IMR-90 (cell line): Measurements from ENCODE around the gene SYNGR3. TPM values are rescaled to one million over a fixed set of nuclear protein-coding genes. Genes with fewer than 3 reads are reported as not detected.

Experiments
- ATAC-seq: fragments of 200-7000 bp; cut with Tn5 transposase; 2 replicates; pipeline ENCODE4 v1.9.1; 2020; ENCODE audit warnings: low read depth, mild to moderate bottlenecking, moderate library complexity
- BruUV-seq: library from RNA; stranded (reverse); fragments of 400-500 nt; replicated peaks from 2 replicates; lab custom pipeline; 2021; lab: Mats Ljungman, UMichigan
- CTCF ChIA-PET: fragments of 300-600 bp; formaldehyde crosslinking; extraction: SDS; loops from one replicate; lab custom pipeline; 2021; ENCODE audit warnings: antibody characterized with exemption; lab: Yijun Ruan, JAX
- POLR2A ChIA-PET: fragments of 300-600 bp; sonication (Branson Sonifier 250); formaldehyde crosslinking; loops from one replicate; lab custom pipeline; 2022; ENCODE audit warnings: antibody characterized with exemption; ENCODE audit not compliant: unreplicated experiment; lab: Charles Lee
- DNase-seq: peaks from one replicate; pipeline ENCODE4 v3.0.0; 2013
- H2AFZ ChIP-seq: replicated peaks from 2 replicates; pipeline ENCODE3; 2013; ENCODE audit warnings: low read length, mild to moderate bottlenecking; ENCODE audit not compliant: poor library complexity
- H2AK5ac ChIP-seq: 2 replicates; pipeline ENCODE4 v1.6.1; 2013; ENCODE audit warnings: low read depth, low read length, inconsistent platforms
- H2AK9ac ChIP-seq: replicated peaks from 2 replicates; pipeline ENCODE3; 2013; ENCODE audit warnings: mild to moderate bottlenecking, low read depth, low read length, moderate library complexity; ENCODE audit not compliant: poor library complexity
- H2BK120ac ChIP-seq: 2 replicates; pipeline ENCODE4 v1.6.1; 2013; ENCODE audit warnings: low read depth, low read length, inconsistent platforms
- H2BK15ac ChIP-seq: 3 replicates; pipeline ENCODE4 v1.6.1; 2013; ENCODE audit warnings: low read depth, low read length, inconsistent platforms
- H2BK20ac ChIP-seq: 2 replicates; pipeline ENCODE4 v1.6.1; 2013; ENCODE audit warnings: low read depth, mild to moderate bottlenecking, inconsistent platforms, low read length, moderate library complexity
- H2BK5ac ChIP-seq: 2 replicates; pipeline ENCODE4 v1.6.1; 2013; ENCODE audit warnings: mild to moderate bottlenecking, low read depth, low read length, inconsistent platforms; ENCODE audit not compliant: poor library complexity, severe bottlenecking
- H3K14ac ChIP-seq: replicated peaks from 2 replicates; pipeline ENCODE4 v1.6.1; 2013; ENCODE audit warnings: low read depth, low read length, inconsistent platforms
- H3K18ac ChIP-seq: 2 replicates; pipeline ENCODE4 v1.6.1; 2013; ENCODE audit warnings: low read depth, low read length, control low read depth
- H3K23ac ChIP-seq: 2 replicates; pipeline ENCODE4 v1.6.1; 2013; ENCODE audit warnings: low read depth, low read length, inconsistent platforms
- H3K27ac ChIP-seq: 2 replicates; pipeline ENCODE4 v1.5.1; 2013; ENCODE audit warnings: mild to moderate bottlenecking, control low read depth, low read length; ENCODE audit not compliant: insufficient read depth
- H3K27me3 ChIP-seq: 2 replicates; pipeline ENCODE4 v1.6.1; 2013; ENCODE audit warnings: low read length; ENCODE audit not compliant: control insufficient read depth, insufficient read depth
- H3K36me3 ChIP-seq: 2 replicates; pipeline ENCODE4 v1.6.1; 2013; ENCODE audit warnings: low read length, mixed read lengths; ENCODE audit not compliant: control insufficient read depth, insufficient read depth
- H3K4ac ChIP-seq: 2 replicates; pipeline ENCODE4 v1.6.1; 2013; ENCODE audit warnings: low read depth, low read length, inconsistent platforms
- H3K4me1 ChIP-seq: 2 replicates; pipeline ENCODE4 v1.6.1; 2013; ENCODE audit warnings: low read length, mixed read lengths; ENCODE audit not compliant: control insufficient read depth, insufficient read depth
- H3K4me2 ChIP-seq: 2 replicates; pipeline ENCODE4 v1.6.1; 2013; ENCODE audit warnings: low read depth, mild to moderate bottlenecking, control low read depth, low read length, moderate library complexity
- H3K4me3 ChIP-seq: 2 replicates; pipeline ENCODE4 v1.5.1; 2013; ENCODE audit warnings: low read depth, mild to moderate bottlenecking, control low read depth, low read length, moderate library complexity; ENCODE audit not compliant: insufficient read depth
- H3K56ac ChIP-seq: 2 replicates; pipeline ENCODE4 v1.6.1; 2013; ENCODE audit warnings: low read length, inconsistent platforms; ENCODE audit not compliant: insufficient read depth; ENCODE audit errors: extremely low read depth
- H3K79me1 ChIP-seq, 2 experiments: 2 replicates each; pipeline ENCODE4 v1.6.1; 2013; ENCODE audit warnings: low read length in 2 of 2, inconsistent platforms in 1 of 2, low read depth in 1 of 2
- H3K9ac ChIP-seq: 2 replicates; pipeline ENCODE4 v1.6.1; 2013; ENCODE audit warnings: low read depth, low read length, control low read depth
- H3K9me1 ChIP-seq: 2 replicates; pipeline ENCODE4 v1.6.1; 2013; ENCODE audit warnings: low read length, inconsistent platforms; ENCODE audit not compliant: insufficient read depth
- H3K9me3 ChIP-seq: 2 replicates; pipeline ENCODE4 v1.6.1; 2013; ENCODE audit warnings: low read length; ENCODE audit not compliant: control insufficient read depth, insufficient read depth
- H4K20me1 ChIP-seq: 2 replicates; pipeline ENCODE4 v1.6.1; 2013; ENCODE audit warnings: low read length, inconsistent platforms; ENCODE audit not compliant: insufficient read depth
- H4K5ac ChIP-seq: 2 replicates; pipeline ENCODE4 v1.6.1; 2013; ENCODE audit warnings: mild to moderate bottlenecking, low read depth, low read length, control low read depth
- H4K8ac ChIP-seq, 2 experiments: 2 replicates each; pipeline ENCODE4 v1.6.1; 2013; ENCODE audit warnings: low read depth in 2 of 2, low read length in 2 of 2, control low read depth in 1 of 2, inconsistent platforms in 1 of 2
- H4K91ac ChIP-seq: 2 replicates; pipeline ENCODE4 v1.6.1; 2013; ENCODE audit warnings: low read depth, low read length, inconsistent platforms; ENCODE audit not compliant: insufficient read depth
- BHLHE40 ChIP-seq: fragments of 150-350 bp; IDR thresholded peaks from 2 replicates; pipeline ENCODE4 v1.6.1; 2016; ENCODE audit warnings: mild to moderate bottlenecking, low read depth, low read length
- CEBPB ChIP-seq: IDR thresholded peaks from 2 replicates; pipeline ENCODE4 v1.6.1; 2012; ENCODE audit warnings: low read depth, low read length, improper control_type of control experiment
- CHD1 ChIP-seq: IDR thresholded peaks from 2 replicates; pipeline ENCODE4 v1.6.1; 2012; ENCODE audit warnings: low read depth, low read length, improper control_type of control experiment
- FOS ChIP-seq: fragments of 150-350 bp; IDR thresholded peaks from 2 replicates; pipeline ENCODE4 v1.6.1; 2016; ENCODE audit warnings: low read depth, low read length
- MAFK ChIP-seq: IDR thresholded peaks from 2 replicates; pipeline ENCODE4 v1.6.1; 2012; ENCODE audit warnings: low read depth, low read length, improper control_type of control experiment
- MAZ ChIP-seq: IDR thresholded peaks from 2 replicates; pipeline ENCODE4 v1.6.1; 2012; ENCODE audit warnings: low read depth, mild to moderate bottlenecking, low read length, improper control_type of control experiment, moderate library complexity, borderline replicate concordance
- MXI1 ChIP-seq: IDR thresholded peaks from 2 replicates; pipeline ENCODE4 v1.6.1; 2012; ENCODE audit warnings: low read depth, mild to moderate bottlenecking, low read length, moderate library complexity, borderline replicate concordance
- NFE2L2 ChIP-seq: fragments of 150-350 bp; IDR thresholded peaks from 2 replicates; pipeline ENCODE4 v1.6.1; 2016; ENCODE audit warnings: low read depth, mild to moderate bottlenecking, low read length
- POLR2A ChIP-seq: IDR thresholded peaks from 2 replicates; pipeline ENCODE4 v1.6.1; 2012; ENCODE audit warnings: mild to moderate bottlenecking, low read depth, low read length
- RAD21 ChIP-seq: IDR thresholded peaks from 2 replicates; pipeline ENCODE4 v1.6.1; 2012; ENCODE audit warnings: low read length, improper control_type of control experiment
- RCOR1 ChIP-seq: IDR thresholded peaks from 2 replicates; pipeline ENCODE4 v1.6.1; 2012; ENCODE audit warnings: mild to moderate bottlenecking, low read length, improper control_type of control experiment; ENCODE audit not compliant: insufficient replicate concordance
- RFX5 ChIP-seq: IDR thresholded peaks from 2 replicates; pipeline ENCODE4 v1.8.0; 2012; ENCODE audit warnings: low read depth, mild to moderate bottlenecking, low read length, moderate library complexity
- SMC3 ChIP-seq: fragments of 150-350 bp; IDR thresholded peaks from 2 replicates; pipeline ENCODE4 v1.6.1; 2016; ENCODE audit warnings: low read depth, mild to moderate bottlenecking, antibody characterized with exemption, low read length, moderate library complexity
- WGBS, 2 experiments: methylation state at CpG; one replicate each; pipeline versions ENCODE4 v1.1.5 to v1.1.7; 2013; ENCODE audit warnings: missing lambda C conversion rate in 2 of 2; ENCODE audit not compliant: insufficient read length in 1 of 2; ENCODE audit errors: extremely low coverage in 2 of 2; 5-methylcytosine and 5-hydroxymethylcytosine counted together
- dilution Hi-C: fragments of 300-500 bp; cut with HindIII; formaldehyde crosslinking; loops from one replicate; pipeline ENCODE4 v1.14.3; 2018; ENCODE audit warnings: low sequenced_read_pairs; ENCODE audit not compliant: unreplicated experiment
- in situ Hi-C: fragments of 300-500 bp; cut with MboI; formaldehyde crosslinking; loops from 3 replicates; pipeline ENCODE4 v1.14.3; 2019; ENCODE audit warnings: low sequenced_read_pairs, inconsistent platforms, mixed read lengths
- intact Hi-C: fragments of 100-400 bp; cut with micrococcal nuclease; formaldehyde crosslinking; loops from 2 replicates; pipeline ENCODE4 v1.10.0; 2022
- polyA plus RNA-seq, 3 experiments: library from polyadenylated mRNA; depleted of rRNA; stranded (reverse); fragments of >200 nt; gene quantifications; 2 replicates each; pipeline ENCODE4 v1.2.3, GENCODE V29; 2012; ENCODE audit warnings: low replicate concordance in 1 of 3
- total RNA-seq: library from RNA; depleted of rRNA; stranded (reverse); fragments of >200 nt; gene quantifications from 2 replicates; pipeline ENCODE4 v1.2.3, GENCODE V29; 2012
- TF ChIP-seq, protein P1 (sequence below): fragments of 150-350 bp; IDR thresholded peaks from 2 replicates; pipeline ENCODE4 v1.6.1; 2016; ENCODE audit warnings: low read depth, mild to moderate bottlenecking, low read length, moderate library complexity, borderline replicate concordance
- TF ChIP-seq, protein P2 (sequence below): fragments of 150-350 bp; IDR thresholded peaks from 2 replicates; pipeline ENCODE4 v1.6.1; 2017; ENCODE audit warnings: mild to moderate bottlenecking, antibody characterized with exemption, low read length, low read depth
- TF ChIP-seq, protein P3 (sequence below): conservative IDR thresholded peaks from 2 replicates; pipeline ENCODE4 v1.5.1; 2012; ENCODE audit warnings: mild to moderate bottlenecking, low read depth, low read length, improper control_type of control experiment

SYNGR3 gene
- total and polyA plus RNA-seq, 2 of the 4 experiments (the other 2 are of a cell fraction), result 1.8 to 5.8 TPM

DNA sequence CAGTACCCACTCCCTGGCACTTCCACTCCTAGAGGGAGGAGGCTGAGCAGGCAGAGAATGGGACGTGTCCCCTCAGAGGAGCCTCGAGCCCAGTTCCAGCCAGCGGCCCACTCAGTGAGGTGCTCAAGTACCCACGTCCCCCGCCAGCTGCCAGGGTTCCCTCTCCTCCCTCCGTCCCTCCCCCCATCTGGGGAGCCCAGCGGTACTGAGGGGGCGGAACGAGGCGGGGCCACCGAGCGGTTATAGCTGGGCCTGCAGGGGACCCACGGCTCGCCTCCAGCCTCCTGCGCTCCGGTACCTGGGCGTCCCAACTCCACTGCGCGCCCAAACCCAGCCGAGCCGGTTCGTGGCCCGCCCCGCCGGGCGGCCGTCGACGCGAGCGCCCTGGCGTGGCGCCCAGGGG is 29.7 kb downstream of the SYNGR3 start, which contains the start of gene NPW:
NPW (plus strand) TSS at position 268 of the 403 bp plus-strand sequence.
- no peak within 1 kb of the TSS for H3K27ac ChIP-seq
- no peak within 1 kb of the TSS for H4K8ac ChIP-seq
- H2BK5ac ChIP-seq, result no peak within 1 kb of the TSS
- ChIA-PET CTCF (interaction anchor here (1.1 kb wide), 1 partner anchor 121 kb away, joined by 3 read pairs; no protein-coding TSS in a partner anchor), POLR2A (no interaction called here)
- no peaks in the 10 kb centered on the region for H3K36me3 ChIP-seq
- H2BK20ac ChIP-seq, result no peak within 1 kb of the TSS
- peaks cover 7% of the 10 kb centered on the region; the same call in 1 of the 2 replicates for H3K4me1 ChIP-seq
- no peak within 1 kb of the TSS for H3K56ac ChIP-seq
- no TSS peak for BruUV-seq
- peak within 1 kb of the TSS; percentile 78 for H2AK9ac ChIP-seq
- H4K5ac ChIP-seq, result no peak within 1 kb of the TSS
- H2AFZ ChIP-seq, result peak within 1 kb of the TSS; percentile 67
- H3K4ac ChIP-seq, result no peak within 1 kb of the TSS
- TF ChIP-seq RFX5, result no peak
- TF ChIP-seq FOS, result no peak
- TF ChIP-seq MXI1, result no peak
- TF ChIP-seq, protein P1, sequence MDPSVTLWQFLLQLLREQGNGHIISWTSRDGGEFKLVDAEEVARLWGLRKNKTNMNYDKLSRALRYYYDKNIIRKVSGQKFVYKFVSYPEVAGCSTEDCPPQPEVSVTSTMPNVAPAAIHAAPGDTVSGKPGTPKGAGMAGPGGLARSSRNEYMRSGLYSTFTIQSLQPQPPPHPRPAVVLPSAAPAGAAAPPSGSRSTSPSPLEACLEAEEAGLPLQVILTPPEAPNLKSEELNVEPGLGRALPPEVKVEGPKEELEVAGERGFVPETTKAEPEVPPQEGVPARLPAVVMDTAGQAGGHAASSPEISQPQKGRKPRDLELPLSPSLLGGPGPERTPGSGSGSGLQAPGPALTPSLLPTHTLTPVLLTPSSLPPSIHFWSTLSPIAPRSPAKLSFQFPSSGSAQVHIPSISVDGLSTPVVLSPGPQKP, result no peak
- TF ChIP-seq BHLHE40, result no peak
- TF ChIP-seq, protein P2, sequence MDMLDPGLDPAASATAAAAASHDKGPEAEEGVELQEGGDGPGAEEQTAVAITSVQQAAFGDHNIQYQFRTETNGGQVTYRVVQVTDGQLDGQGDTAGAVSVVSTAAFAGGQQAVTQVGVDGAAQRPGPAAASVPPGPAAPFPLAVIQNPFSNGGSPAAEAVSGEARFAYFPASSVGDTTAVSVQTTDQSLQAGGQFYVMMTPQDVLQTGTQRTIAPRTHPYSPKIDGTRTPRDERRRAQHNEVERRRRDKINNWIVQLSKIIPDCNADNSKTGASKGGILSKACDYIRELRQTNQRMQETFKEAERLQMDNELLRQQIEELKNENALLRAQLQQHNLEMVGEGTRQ, result no peak
- no peak for TF ChIP-seq NFE2L2
- TF ChIP-seq, protein P3, sequence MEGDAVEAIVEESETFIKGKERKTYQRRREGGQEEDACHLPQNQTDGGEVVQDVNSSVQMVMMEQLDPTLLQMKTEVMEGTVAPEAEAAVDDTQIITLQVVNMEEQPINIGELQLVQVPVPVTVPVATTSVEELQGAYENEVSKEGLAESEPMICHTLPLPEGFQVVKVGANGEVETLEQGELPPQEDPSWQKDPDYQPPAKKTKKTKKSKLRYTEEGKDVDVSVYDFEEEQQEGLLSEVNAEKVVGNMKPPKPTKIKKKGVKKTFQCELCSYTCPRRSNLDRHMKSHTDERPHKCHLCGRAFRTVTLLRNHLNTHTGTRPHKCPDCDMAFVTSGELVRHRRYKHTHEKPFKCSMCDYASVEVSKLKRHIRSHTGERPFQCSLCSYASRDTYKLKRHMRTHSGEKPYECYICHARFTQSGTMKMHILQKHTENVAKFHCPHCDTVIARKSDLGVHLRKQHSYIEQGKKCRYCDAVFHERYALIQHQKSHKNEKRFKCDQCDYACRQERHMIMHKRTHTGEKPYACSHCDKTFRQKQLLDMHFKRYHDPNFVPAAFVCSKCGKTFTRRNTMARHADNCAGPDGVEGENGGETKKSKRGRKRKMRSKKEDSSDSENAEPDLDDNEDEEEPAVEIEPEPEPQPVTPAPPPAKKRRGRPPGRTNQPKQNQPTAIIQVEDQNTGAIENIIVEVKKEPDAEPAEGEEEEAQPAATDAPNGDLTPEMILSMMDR, result no peak
- no peak for TF ChIP-seq MAZ
- TF ChIP-seq MAFK, result no peak
- no peak for TF ChIP-seq POLR2A
- no peak for TF ChIP-seq CHD1
- no peak for TF ChIP-seq CEBPB
- TF ChIP-seq SMC3, result no peak
- TF ChIP-seq RCOR1, result no peak
- no peak for TF ChIP-seq RAD21
- H4K20me1 ChIP-seq, result no peaks in the 10 kb centered on the region
- H3K4me2 ChIP-seq, result no peak within 1 kb of the TSS; the same call in 1 of the 2 replicates
- no peak for ATAC-seq
- no peak within 1 kb of the TSS for H2BK120ac ChIP-seq
- no peaks in the 10 kb centered on the region for H3K9me3 ChIP-seq
- H3K9me1 ChIP-seq, result peaks cover 6% of the 10 kb centered on the region
- no peak within 1 kb of the TSS for H3K14ac ChIP-seq
- H3K27me3 ChIP-seq, result peaks cover 18% of the 10 kb centered on the region; the same call in 1 of the 2 replicates
- H2BK15ac ChIP-seq, result no peak within 1 kb of the TSS
- H3K18ac ChIP-seq, result no peak within 1 kb of the TSS
- in situ Hi-C loops (no loop called here), dilution Hi-C loops (no loop called here), intact Hi-C loops (no loop called here)
- no peak within 1 kb of the TSS for H3K4me3 ChIP-seq
- H2AK5ac ChIP-seq, result no peak within 1 kb of the TSS
- H3K9ac ChIP-seq, result no peak within 1 kb of the TSS
- no peaks in the 10 kb centered on the region; a peak in 1 of 4 replicates for H3K79me1 ChIP-seq
- H3K23ac ChIP-seq, result no peak within 1 kb of the TSS
- WGBS, 2 experiments, result 9% methylated on average over 17 of the region's 33 CpGs; no CpG with 5 or more reads in 1 of the 2 experiments
- no peak within 1 kb of the TSS for H4K91ac ChIP-seq
- DNase-seq, result no peak
